Measurements from ENCODE around the gene VSIG10.

DNA sequence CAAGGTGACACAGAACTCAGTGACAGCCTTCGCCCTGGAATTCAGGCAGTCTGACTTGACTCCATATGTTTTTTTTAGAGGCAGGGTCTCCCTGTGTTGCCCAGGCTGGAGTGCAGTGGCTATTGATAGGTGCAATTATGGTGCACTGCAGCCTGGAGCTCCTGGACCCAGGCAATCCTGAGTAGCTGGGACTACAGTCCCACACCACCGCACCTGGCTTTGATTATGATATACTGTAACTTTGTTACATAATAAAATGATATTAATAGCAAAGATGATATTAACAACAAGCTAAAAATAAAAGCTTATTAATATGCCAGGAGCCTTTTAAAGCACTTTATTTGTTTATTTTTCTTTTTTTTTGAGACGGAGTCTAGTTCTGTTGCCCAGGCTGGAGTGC lies 9.8 kb downstream of the VSIG10 start:
- TF ChIP-seq ZFP30 (CRISPR knock-in tag; IDR thresholded peaks at IDR 0.05) (no peak), OSR1 (CRISPR knock-in tag; IDR thresholded peaks at IDR 0.05) (no peak), ZNF8 (CRISPR knock-in tag; IDR thresholded peaks at IDR 0.05) (no peak), ARNTL (CRISPR knock-in tag; IDR thresholded peaks at IDR 0.05; ENCODE audit: borderline replicate concordance, low read depth) (no peak), ZNF70 (CRISPR knock-in tag; IDR thresholded peaks at IDR 0.05) (no peak), CSDC2 (CRISPR knock-in tag; IDR thresholded peaks at IDR 0.05) (no peak), ESRRG (CRISPR knock-in tag; IDR thresholded peaks at IDR 0.05) (no peak), GLIS3 (CRISPR knock-in tag; IDR thresholded peaks at IDR 0.05) (no peak), TOX (CRISPR knock-in tag; IDR thresholded peaks at IDR 0.05; ENCODE audit: borderline replicate concordance) (no peak)
- TF ChIP-seq, protein P1, sequence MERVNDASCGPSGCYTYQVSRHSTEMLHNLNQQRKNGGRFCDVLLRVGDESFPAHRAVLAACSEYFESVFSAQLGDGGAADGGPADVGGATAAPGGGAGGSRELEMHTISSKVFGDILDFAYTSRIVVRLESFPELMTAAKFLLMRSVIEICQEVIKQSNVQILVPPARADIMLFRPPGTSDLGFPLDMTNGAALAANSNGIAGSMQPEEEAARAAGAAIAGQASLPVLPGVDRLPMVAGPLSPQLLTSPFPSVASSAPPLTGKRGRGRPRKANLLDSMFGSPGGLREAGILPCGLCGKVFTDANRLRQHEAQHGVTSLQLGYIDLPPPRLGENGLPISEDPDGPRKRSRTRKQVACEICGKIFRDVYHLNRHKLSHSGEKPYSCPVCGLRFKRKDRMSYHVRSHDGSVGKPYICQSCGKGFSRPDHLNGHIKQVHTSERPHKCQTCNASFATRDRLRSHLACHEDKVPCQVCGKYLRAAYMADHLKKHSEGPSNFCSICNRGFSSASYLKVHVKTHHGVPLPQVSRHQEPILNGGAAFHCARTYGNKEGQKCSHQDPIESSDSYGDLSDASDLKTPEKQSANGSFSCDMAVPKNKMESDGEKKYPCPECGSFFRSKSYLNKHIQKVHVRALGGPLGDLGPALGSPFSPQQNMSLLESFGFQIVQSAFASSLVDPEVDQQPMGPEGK (CRISPR knock-in tag; IDR thresholded peaks at IDR 0.05; ENCODE audit: borderline replicate concordance) = no peak
- TF ChIP-seq, protein P2, sequence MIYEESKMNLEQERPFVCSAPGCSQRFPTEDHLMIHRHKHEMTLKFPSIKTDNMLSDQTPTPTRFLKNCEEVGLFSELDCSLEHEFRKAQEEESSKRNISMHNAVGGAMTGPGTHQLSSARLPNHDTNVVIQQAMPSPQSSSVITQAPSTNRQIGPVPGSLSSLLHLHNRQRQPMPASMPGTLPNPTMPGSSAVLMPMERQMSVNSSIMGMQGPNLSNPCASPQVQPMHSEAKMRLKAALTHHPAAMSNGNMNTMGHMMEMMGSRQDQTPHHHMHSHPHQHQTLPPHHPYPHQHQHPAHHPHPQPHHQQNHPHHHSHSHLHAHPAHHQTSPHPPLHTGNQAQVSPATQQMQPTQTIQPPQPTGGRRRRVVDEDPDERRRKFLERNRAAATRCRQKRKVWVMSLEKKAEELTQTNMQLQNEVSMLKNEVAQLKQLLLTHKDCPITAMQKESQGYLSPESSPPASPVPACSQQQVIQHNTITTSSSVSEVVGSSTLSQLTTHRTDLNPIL (CRISPR knock-in tag; IDR thresholded peaks at IDR 0.05; ENCODE audit: low read depth) = no peak
- TF ChIP-seq, protein P3, sequence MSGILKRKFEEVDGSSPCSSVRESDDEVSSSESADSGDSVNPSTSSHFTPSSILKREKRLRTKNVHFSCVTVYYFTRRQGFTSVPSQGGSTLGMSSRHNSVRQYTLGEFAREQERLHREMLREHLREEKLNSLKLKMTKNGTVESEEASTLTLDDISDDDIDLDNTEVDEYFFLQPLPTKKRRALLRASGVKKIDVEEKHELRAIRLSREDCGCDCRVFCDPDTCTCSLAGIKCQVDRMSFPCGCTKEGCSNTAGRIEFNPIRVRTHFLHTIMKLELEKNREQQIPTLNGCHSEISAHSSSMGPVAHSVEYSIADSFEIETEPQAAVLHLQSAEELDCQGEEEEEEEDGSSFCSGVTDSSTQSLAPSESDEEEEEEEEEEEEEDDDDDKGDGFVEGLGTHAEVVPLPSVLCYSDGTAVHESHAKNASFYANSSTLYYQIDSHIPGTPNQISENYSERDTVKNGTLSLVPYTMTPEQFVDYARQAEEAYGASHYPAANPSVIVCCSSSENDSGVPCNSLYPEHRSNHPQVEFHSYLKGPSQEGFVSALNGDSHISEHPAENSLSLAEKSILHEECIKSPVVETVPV (CRISPR knock-in tag; IDR thresholded peaks at IDR 0.05) = no peak
